NCI-H2196 (cell line): ENCODE data around the gene STK33.
A peak's percentile ranks its signal among the peaks of the same experiment; 100 is the strongest.

ENCODE experiments used
- DNase-seq: peaks from one replicate; lab custom pipeline; 2025; ENCODE audit not compliant: unreplicated experiment; lab: John Stamatoyannopoulos, UW

STK33 gene

GRCh38 chr11:8593935-8594909, at the start of gene STK33:
Gene STK33, minus strand, starts transcription at chr11:8594228. Its CDS starts 119,323 bp downstream, at chr11:8474905.
- DNase-seq, result peak; percentile 61

GRCh38 chr11:8642196-8642841, 48.3 kb upstream of the STK33 start:
- no peak for DNase-seq

- DNase-seq, result no peak
These were observed 47.3 kb upstream of the STK33 start for GRCh38 chr11:8641332-8641731.

- no peak for DNase-seq
These were observed 46.4 kb upstream of the STK33 start for GRCh38 chr11:8640267-8640906.

- no peak for DNase-seq
These were observed 45.6 kb upstream of the STK33 start for GRCh38 chr11:8639655-8640054.

- DNase-seq, result no peak
These were observed 44.3 kb upstream of the STK33 start for GRCh38 chr11:8638300-8638699.

- no peak for DNase-seq
These were observed 42.1 kb upstream of the STK33 start for GRCh38 chr11:8636127-8636526.

- DNase-seq, result no peak
These were observed 40.5 kb upstream of the STK33 start for GRCh38 chr11:8634498-8634897.

- peak; percentile 18 for DNase-seq
These were observed 37.5 kb upstream of the STK33 start for GRCh38 chr11:8631395-8632118.

GRCh38 chr11:8624698-8625097, 30.7 kb upstream of the STK33 start:
- DNase-seq, result no peak

GRCh38 chr11:8621147-8621546, 27.1 kb upstream of the STK33 start:
- no peak for DNase-seq

- no peak for DNase-seq
These were observed 23.0 kb upstream of the STK33 start for GRCh38 chr11:8617063-8617462.

- no peak for DNase-seq
These were observed 21.4 kb upstream of the STK33 start for GRCh38 chr11:8615291-8616032.

GRCh38 chr11:8614497-8614896, 20.5 kb upstream of the STK33 start:
- DNase-seq, result no peak

- no peak for DNase-seq
These were observed 19.0 kb upstream of the STK33 start for GRCh38 chr11:8613036-8613435.

GRCh38 chr11:8612522-8612921, 18.5 kb upstream of the STK33 start:
- no peak for DNase-seq

- no peak for DNase-seq
These were observed 16.6 kb upstream of the STK33 start for GRCh38 chr11:8610532-8611116.

- no peak for DNase-seq
These were observed 14.6 kb upstream of the STK33 start for GRCh38 chr11:8608652-8609051.

- DNase-seq, result no peak
These were observed 12.0 kb upstream of the STK33 start for GRCh38 chr11:8605971-8606563.
